Osteoblast (primary cell): ENCODE data around the gene SLC7A9. TPM values are rescaled to one million over a fixed set of nuclear protein-coding genes. Genes with fewer than 3 reads are reported as not detected.

Experiments
- DNase-seq: peaks from one replicate; pipeline ENCODE4 v3.0.0; 2011; ENCODE audit warnings: low spot score, mixed read lengths; ENCODE audit not compliant: insufficient read length; ENCODE audit errors: missing footprints
- H2AFZ ChIP-seq: 2 replicates; pipeline ENCODE4 v1.6.0; 2011; ENCODE audit warnings: mild to moderate bottlenecking, low read length
- H3K27ac ChIP-seq: 2 replicates; pipeline ENCODE4 v1.5.1; 2011; ENCODE audit warnings: mild to moderate bottlenecking, low read depth, low read length, moderate library complexity
- H3K27me3 ChIP-seq: 2 replicates; pipeline ENCODE4 v1.6.0; 2012; ENCODE audit warnings: mild to moderate bottlenecking, control low read depth, inconsistent platforms, low read length, moderate library complexity; ENCODE audit not compliant: insufficient read depth
- H3K36me3 ChIP-seq: 2 replicates; pipeline ENCODE4 v1.5.1; 2011; ENCODE audit warnings: mild to moderate bottlenecking, low read length, control low read depth, moderate library complexity; ENCODE audit not compliant: insufficient read depth
- H3K4me1 ChIP-seq: 2 replicates; pipeline ENCODE4 v1.5.1; 2011; ENCODE audit warnings: mild to moderate bottlenecking, low read length, control low read depth, moderate library complexity; ENCODE audit not compliant: insufficient read depth
- H3K4me2 ChIP-seq: 2 replicates; pipeline ENCODE4 v1.6.0; 2011; ENCODE audit warnings: mild to moderate bottlenecking, low read length; ENCODE audit not compliant: insufficient read depth
- H3K4me3 ChIP-seq: fragments of 200-600 bp; sonication (generic); 3 replicates; pipeline ENCODE4 v1.5.1; 2012; ENCODE audit warnings: mild to moderate bottlenecking, low read length, inconsistent platforms; ENCODE audit not compliant: insufficient read depth
- H3K79me2 ChIP-seq: 2 replicates; pipeline ENCODE4 v1.6.0; 2012; ENCODE audit warnings: mild to moderate bottlenecking, low read length, control low read depth, inconsistent platforms; ENCODE audit not compliant: insufficient read depth
- H3K9me3 ChIP-seq: 2 replicates; pipeline ENCODE4 v1.5.1; 2011; ENCODE audit warnings: low read depth, low read length, control low read depth
- H4K20me1 ChIP-seq: 2 replicates; pipeline ENCODE4 v1.6.0; 2012; ENCODE audit warnings: mild to moderate bottlenecking, low read length, control low read depth; ENCODE audit not compliant: insufficient read depth
- total RNA-seq: library from RNA; depleted of rRNA; stranded (reverse); fragments of >200 nt; gene quantifications from 2 replicates; pipeline ENCODE4 v1.2.3, GENCODE V29; 2012
- TF ChIP-seq, protein P1 (sequence below): IDR thresholded peaks from 2 replicates; pipeline ENCODE4 v1.5.1; 2011; ENCODE audit warnings: mild to moderate bottlenecking, low read depth, low read length, moderate library complexity; ENCODE audit errors: extremely low read depth

Gene SLC7A9
- total RNA-seq, 1 donor, result under 0.01 TPM

- H3K27me3 ChIP-seq, result no peaks in the 10 kb centered on the region
- no peaks in the 10 kb centered on the region for H3K36me3 ChIP-seq
- no peaks in the 10 kb centered on the region for H4K20me1 ChIP-seq
- no peaks in the 10 kb centered on the region for H3K79me2 ChIP-seq
- H3K27ac ChIP-seq, result no peak overlapping the region
- H3K4me1 ChIP-seq, result no peaks in the 10 kb centered on the region
- DNase-seq, result peak; percentile 77
- TF ChIP-seq, protein P1, sequence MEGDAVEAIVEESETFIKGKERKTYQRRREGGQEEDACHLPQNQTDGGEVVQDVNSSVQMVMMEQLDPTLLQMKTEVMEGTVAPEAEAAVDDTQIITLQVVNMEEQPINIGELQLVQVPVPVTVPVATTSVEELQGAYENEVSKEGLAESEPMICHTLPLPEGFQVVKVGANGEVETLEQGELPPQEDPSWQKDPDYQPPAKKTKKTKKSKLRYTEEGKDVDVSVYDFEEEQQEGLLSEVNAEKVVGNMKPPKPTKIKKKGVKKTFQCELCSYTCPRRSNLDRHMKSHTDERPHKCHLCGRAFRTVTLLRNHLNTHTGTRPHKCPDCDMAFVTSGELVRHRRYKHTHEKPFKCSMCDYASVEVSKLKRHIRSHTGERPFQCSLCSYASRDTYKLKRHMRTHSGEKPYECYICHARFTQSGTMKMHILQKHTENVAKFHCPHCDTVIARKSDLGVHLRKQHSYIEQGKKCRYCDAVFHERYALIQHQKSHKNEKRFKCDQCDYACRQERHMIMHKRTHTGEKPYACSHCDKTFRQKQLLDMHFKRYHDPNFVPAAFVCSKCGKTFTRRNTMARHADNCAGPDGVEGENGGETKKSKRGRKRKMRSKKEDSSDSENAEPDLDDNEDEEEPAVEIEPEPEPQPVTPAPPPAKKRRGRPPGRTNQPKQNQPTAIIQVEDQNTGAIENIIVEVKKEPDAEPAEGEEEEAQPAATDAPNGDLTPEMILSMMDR, result no peak
- H2AFZ ChIP-seq, result no peak overlapping the region
- H3K4me3 ChIP-seq, result no peak overlapping the region
- H3K4me2 ChIP-seq, result no peak overlapping the region
- H3K9me3 ChIP-seq, result no peaks in the 10 kb centered on the region
Observed at GRCh38 chr19:32866564-32867265, 2.9 kb downstream of the SLC7A9 start.

GRCh38 chr19:32866061-32866460 lies 3.5 kb downstream of the SLC7A9 start:
- Histone ChIP-seq H3K4me1 (no peaks in the 10 kb centered on the region), H3K9me3 (no peaks in the 10 kb centered on the region), H2AFZ (no peak overlapping the region), H3K79me2 (no peaks in the 10 kb centered on the region), H3K4me2 (no peak overlapping the region), H3K36me3 (no peaks in the 10 kb centered on the region), H4K20me1 (no peaks in the 10 kb centered on the region), H3K4me3 (no peak overlapping the region), H3K27me3 (no peaks in the 10 kb centered on the region), H3K27ac (no peak overlapping the region)
- TF ChIP-seq, protein P1, result no peak
- peak; percentile 27 for DNase-seq

GRCh38 chr19:32865326-32865725 lies 4.2 kb downstream of the SLC7A9 start:
- Histone ChIP-seq H3K27me3 (no peaks in the 10 kb centered on the region), H4K20me1 (no peaks in the 10 kb centered on the region), H3K36me3 (no peaks in the 10 kb centered on the region), H3K27ac (no peak overlapping the region), H3K4me1 (no peaks in the 10 kb centered on the region), H3K79me2 (no peaks in the 10 kb centered on the region), H3K4me3 (no peak overlapping the region), H3K4me2 (no peak overlapping the region), H3K9me3 (no peaks in the 10 kb centered on the region), H2AFZ (no peak overlapping the region)
- peak; percentile 69 for DNase-seq
- TF ChIP-seq, protein P1, result no peak

GRCh38 chr19:32864318-32865007 lies 5.1 kb downstream of the SLC7A9 start:
- TF ChIP-seq, protein P1, result no peak
- H3K9me3 ChIP-seq, result no peaks in the 10 kb centered on the region

More at GRCh38 chr19:32864318-32865007, 5.1 kb downstream of the SLC7A9 start:
- H4K20me1 ChIP-seq, result no peaks in the 10 kb centered on the region
- H3K4me2 ChIP-seq, result no peak overlapping the region
- no peaks in the 10 kb centered on the region for H3K4me1 ChIP-seq
- no peak overlapping the region for H3K27ac ChIP-seq
- no peak overlapping the region for H3K4me3 ChIP-seq
- no peak for DNase-seq
- no peak overlapping the region for H2AFZ ChIP-seq
- H3K36me3 ChIP-seq, result no peaks in the 10 kb centered on the region
- no peaks in the 10 kb centered on the region for H3K79me2 ChIP-seq
- H3K27me3 ChIP-seq, result no peaks in the 10 kb centered on the region
